ENCODE data around the gene SPEM3. TPM values are rescaled to one million over a fixed set of nuclear protein-coding genes. Genes with fewer than 3 reads are reported as not detected.

The SPEM3 gene
- total and polyA plus RNA-seq, 2 of the 13 experiments (the other 11 are each of a cell fraction or from before 2014, with no cell fraction given) = not detected

DNA sequence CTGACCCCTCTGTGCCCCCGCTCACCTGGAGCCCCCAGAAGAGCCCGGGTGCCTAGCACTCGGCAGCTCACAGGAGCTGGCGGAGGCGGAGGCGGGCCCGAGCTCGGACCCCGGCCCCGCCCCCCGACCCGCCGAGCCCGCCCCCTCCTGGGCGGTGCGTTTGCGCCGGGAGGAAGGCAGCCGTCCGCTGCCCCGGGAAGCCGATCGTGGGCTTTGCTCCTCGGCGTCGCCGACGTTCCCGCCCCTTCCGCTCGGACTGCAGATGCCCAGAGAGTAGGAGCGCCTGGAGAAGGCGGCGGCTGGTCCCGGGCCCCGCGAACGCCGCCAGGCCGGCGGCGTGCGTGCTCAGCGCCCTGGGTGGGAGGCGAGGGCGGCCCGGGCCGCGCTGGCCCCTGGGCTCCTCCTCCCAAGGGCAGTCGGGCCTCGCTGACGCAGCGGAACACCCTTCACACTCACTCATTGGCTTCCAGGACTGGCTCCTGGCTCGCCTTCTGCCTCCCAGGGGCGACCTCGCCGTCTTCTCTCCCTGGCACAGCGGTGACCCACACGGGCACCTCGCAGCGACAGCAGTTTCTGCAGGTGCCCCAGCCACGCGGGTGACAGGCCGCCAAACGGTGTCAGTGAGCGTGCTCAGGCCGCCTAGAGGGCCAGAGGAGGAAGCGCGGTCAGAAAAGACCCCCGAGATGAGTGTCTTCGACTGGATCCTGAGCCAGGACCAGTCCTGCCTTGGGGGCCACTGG, 34.0 kb upstream of the SPEM3 start, which contains the start of gene PLSCR3 (continued):
- TF ChIP-seq, protein P1, sequence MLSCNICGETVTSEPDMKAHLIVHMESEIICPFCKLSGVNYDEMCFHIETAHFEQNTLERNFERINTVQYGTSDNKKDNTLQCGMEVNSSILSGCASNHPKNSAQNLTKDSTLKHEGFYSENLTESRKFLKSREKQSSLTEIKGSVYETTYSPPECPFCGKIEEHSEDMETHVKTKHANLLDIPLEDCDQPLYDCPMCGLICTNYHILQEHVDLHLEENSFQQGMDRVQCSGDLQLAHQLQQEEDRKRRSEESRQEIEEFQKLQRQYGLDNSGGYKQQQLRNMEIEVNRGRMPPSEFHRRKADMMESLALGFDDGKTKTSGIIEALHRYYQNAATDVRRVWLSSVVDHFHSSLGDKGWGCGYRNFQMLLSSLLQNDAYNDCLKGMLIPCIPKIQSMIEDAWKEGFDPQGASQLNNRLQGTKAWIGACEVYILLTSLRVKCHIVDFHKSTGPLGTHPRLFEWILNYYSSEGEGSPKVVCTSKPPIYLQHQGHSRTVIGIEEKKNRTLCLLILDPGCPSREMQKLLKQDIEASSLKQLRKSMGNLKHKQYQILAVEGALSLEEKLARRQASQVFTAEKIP (CRISPR knock-in tag; IDR thresholded peaks at IDR 0.05; ENCODE audit: borderline replicate concordance) = no peak
- no peak for TF ChIP-seq SAFB2 (CRISPR knock-in tag; IDR thresholded peaks at IDR 0.05; ENCODE audit: borderline replicate concordance, low read depth)
- no peak for TF ChIP-seq ZMAT3 (CRISPR knock-in tag; conservative IDR thresholded peaks at IDR 0.05)
- no peak for TF ChIP-seq ARNT (IDR thresholded peaks at IDR 0.05)
- TF ChIP-seq HOXA3 (CRISPR knock-in tag; IDR thresholded peaks at IDR 0.05) = peak; percentile 49; the same call in 1 of the 2 replicates
- TF ChIP-seq ZBTB33 (CRISPR knock-in tag; IDR thresholded peaks at IDR 0.05) = no peak; the same call in 1 of the 2 replicates
- TF ChIP-seq HES4 (CRISPR knock-in tag; IDR thresholded peaks at IDR 0.05; ENCODE audit: borderline replicate concordance) = 0 out of 2 replicates have a peak, but pooled peaks have one; percentile 65
- TF ChIP-seq, protein P2, sequence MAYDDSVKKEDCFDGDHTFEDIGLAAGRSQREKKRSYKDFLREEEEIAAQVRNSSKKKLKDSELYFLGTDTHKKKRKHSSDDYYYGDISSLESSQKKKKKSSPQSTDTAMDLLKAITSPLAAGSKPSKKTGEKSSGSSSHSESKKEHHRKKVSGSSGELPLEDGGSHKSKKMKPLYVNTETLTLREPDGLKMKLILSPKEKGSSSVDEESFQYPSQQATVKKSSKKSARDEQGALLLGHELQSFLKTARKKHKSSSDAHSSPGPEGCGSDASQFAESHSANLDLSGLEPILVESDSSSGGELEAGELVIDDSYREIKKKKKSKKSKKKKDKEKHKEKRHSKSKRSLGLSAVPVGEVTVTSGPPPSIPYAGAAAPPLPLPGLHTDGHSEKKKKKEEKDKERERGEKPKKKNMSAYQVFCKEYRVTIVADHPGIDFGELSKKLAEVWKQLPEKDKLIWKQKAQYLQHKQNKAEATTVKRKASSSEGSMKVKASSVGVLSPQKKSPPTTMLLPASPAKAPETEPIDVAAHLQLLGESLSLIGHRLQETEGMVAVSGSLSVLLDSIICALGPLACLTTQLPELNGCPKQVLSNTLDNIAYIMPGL (CRISPR knock-in tag; IDR thresholded peaks at IDR 0.05; ENCODE audit: borderline replicate concordance in 1 of 2, low read depth in 1 of 2) = peak in 1 of 2 experiments; percentile 55; a peak in 2 of 4 replicates
- TF ChIP-seq ZNF790 (CRISPR knock-in tag; IDR thresholded peaks at IDR 0.05; ENCODE audit: borderline replicate concordance) = peak; percentile 86; the same call in 1 of the 2 replicates
- no peak for TF ChIP-seq ZFP41 (CRISPR knock-in tag; IDR thresholded peaks at IDR 0.05; ENCODE audit: borderline replicate concordance)
- no peak for TF ChIP-seq ZNF264 (CRISPR knock-in tag; IDR thresholded peaks at IDR 0.05)
- TF ChIP-seq RNF219 (CRISPR knock-in tag; IDR thresholded peaks at IDR 0.05) = no peak
- peak; percentile 34 for TF ChIP-seq MYPOP (CRISPR knock-in tag; IDR thresholded peaks at IDR 0.05)
- TF ChIP-seq FOXO4 (CRISPR knock-in tag; conservative IDR thresholded peaks at IDR 0.05) = no peak
- no peak for TF ChIP-seq ONECUT2 (CRISPR knock-in tag; IDR thresholded peaks at IDR 0.05)
- no peak for TF ChIP-seq IRF2 (CRISPR knock-in tag; IDR thresholded peaks at IDR 0.05)
- no peak for TF ChIP-seq ZNF367 (CRISPR knock-in tag; IDR thresholded peaks at IDR 0.05; ENCODE audit: borderline replicate concordance)
- no peak for TF ChIP-seq TOE1 (CRISPR knock-in tag; IDR thresholded peaks at IDR 0.05)

Measured in HepG2 (cell line).